H1 (cell line): ENCODE measurements around the gene GABARAPL2. TPM values are rescaled to one million over a fixed set of nuclear protein-coding genes. Genes with fewer than 3 reads are reported as not detected.
A peak's percentile ranks its signal among the peaks of the same experiment; 100 is the strongest.

Experiments used
- ASH2L ChIP-seq: fragments of 200-600, 300-600 bp; sonication (generic); IDR thresholded peaks from one replicate; pipeline ENCODE4 v1.7.1; 2017; ENCODE audit warnings: low read length
- BACH1 ChIP-seq: IDR thresholded peaks from 2 replicates; pipeline ENCODE4 v1.6.1; 2012; ENCODE audit warnings: low read length, improper control_type of control experiment
- BRCA1 ChIP-seq: IDR thresholded peaks from 2 replicates; pipeline ENCODE4 v1.6.1; 2012; ENCODE audit warnings: low read depth, low read length, improper control_type of control experiment
- CBX5 ChIP-seq: fragments of 300-800, 300-1000 bp; sonication (generic); IDR thresholded peaks from 2 replicates; pipeline ENCODE4 v1.7.1; 2016; ENCODE audit warnings: antibody characterized with exemption, low read length, low read depth
- CEBPB ChIP-seq: IDR thresholded peaks from 2 replicates; pipeline ENCODE4 v1.6.1; 2012; ENCODE audit warnings: low read depth, low read length
- CHD1 ChIP-seq: IDR thresholded peaks from 2 replicates; pipeline ENCODE4 v1.6.1; 2012; ENCODE audit warnings: low read depth, low read length, improper control_type of control experiment
- FOSL1 ChIP-seq: IDR thresholded peaks from 2 replicates; pipeline ENCODE4 v1.6.1; 2011; ENCODE audit warnings: mild to moderate bottlenecking, low read depth, low read length, moderate library complexity; ENCODE audit not compliant: insufficient read depth
- GABPA ChIP-seq: IDR thresholded peaks from 2 replicates; pipeline ENCODE4 v1.6.1; 2011; ENCODE audit warnings: mild to moderate bottlenecking, low read length, moderate library complexity, borderline replicate concordance; ENCODE audit not compliant: insufficient read depth
- HDAC6 ChIP-seq: IDR thresholded peaks from one replicate; pipeline ENCODE4 v1.7.1; 2012; ENCODE audit warnings: low read depth, mild to moderate bottlenecking, inconsistent platforms, low read length, moderate library complexity
- KDM1A ChIP-seq: fragments of 200-600, 300-600 bp; sonication (generic); IDR thresholded peaks from 2 replicates; pipeline ENCODE4 v1.7.1; 2016; ENCODE audit warnings: mild to moderate bottlenecking, low read length, borderline replicate concordance
- KDM5A ChIP-seq: fragments of 200-600 bp; IDR thresholded peaks from 2 replicates; pipeline ENCODE4 v1.7.1; 2012; ENCODE audit warnings: mild to moderate bottlenecking, low read length, inconsistent platforms, mixed read lengths
- NANOG ChIP-seq: IDR thresholded peaks from 2 replicates; pipeline ENCODE4 v1.6.1; 2011; ENCODE audit warnings: low read length, low read depth, mild to moderate bottlenecking, inconsistent platforms; ENCODE audit not compliant: insufficient read depth, poor library complexity, severe bottlenecking
- PHF8 ChIP-seq: fragments of 200-600 bp; sonication (generic); conservative IDR thresholded peaks from 2 replicates; pipeline ENCODE4 v1.7.1; 2012; ENCODE audit warnings: low read depth, mild to moderate bottlenecking, inconsistent platforms, low read length, moderate library complexity
- POU5F1 ChIP-seq: IDR thresholded peaks from 2 replicates; pipeline ENCODE4 v1.6.1; 2011; ENCODE audit warnings: low read depth, mild to moderate bottlenecking, low read length, moderate library complexity
- RAD21 ChIP-seq, 2 experiments: IDR thresholded peaks in 1 of 2; conservative IDR thresholded peaks in 1 of 2; 2 replicates each; pipeline ENCODE4 v1.6.1; 2011; ENCODE audit warnings: low read depth in 2 of 2, low read length in 2 of 2, improper control_type of control experiment in 1 of 2, inconsistent platforms in 1 of 2, mild to moderate bottlenecking in 1 of 2, moderate library complexity in 1 of 2
- RFX5 ChIP-seq: IDR thresholded peaks from 2 replicates; pipeline ENCODE4 v1.6.1; 2011; ENCODE audit warnings: low read depth, low read length, improper control_type of control experiment, borderline replicate concordance
- RXRA ChIP-seq: IDR thresholded peaks from 2 replicates; pipeline ENCODE4 v1.6.1; 2011; ENCODE audit warnings: low read depth, mild to moderate bottlenecking, low read length, moderate library complexity; ENCODE audit not compliant: insufficient read depth
- SAP30 ChIP-seq: fragments of 300-600 bp; sonication (generic); IDR thresholded peaks from 2 replicates; pipeline ENCODE4 v1.7.1; 2012; ENCODE audit warnings: low read length, moderate library complexity, mild to moderate bottlenecking, inconsistent platforms; ENCODE audit not compliant: insufficient read depth, insufficient replicate concordance
- SIN3A ChIP-seq, 2 experiments: IDR thresholded peaks in 1 of 2; conservative IDR thresholded peaks in 1 of 2; 2 replicates each; pipeline ENCODE4 v1.6.1; 2011 to 2012; ENCODE audit warnings: low read length in 2 of 2, improper control_type of control experiment in 1 of 2, low read depth in 1 of 2, mild to moderate bottlenecking in 1 of 2
- SP1 ChIP-seq: IDR thresholded peaks from 2 replicates; pipeline ENCODE4 v1.6.1; 2011; ENCODE audit warnings: low read depth, low read length
- SP4 ChIP-seq: IDR thresholded peaks from 2 replicates; pipeline ENCODE4 v1.6.1; 2012; ENCODE audit warnings: low read length, inconsistent platforms
- TAF1 ChIP-seq: IDR thresholded peaks from 2 replicates; pipeline ENCODE4 v1.6.1; 2011; ENCODE audit warnings: mild to moderate bottlenecking, low read depth, low read length
- TAF7 ChIP-seq: optimal IDR thresholded peaks from 2 replicates; pipeline ENCODE3; 2011; ENCODE audit warnings: low read depth, mild to moderate bottlenecking, inconsistent platforms, low read length, moderate library complexity, borderline replicate concordance
- YY1 ChIP-seq: IDR thresholded peaks from 2 replicates; pipeline ENCODE4 v1.6.1; 2011; ENCODE audit warnings: low read depth, mild to moderate bottlenecking, low read length
- polyA plus RNA-seq, 7 experiments: library from polyadenylated mRNA; depleted of rRNA in 3 of 7; stranded (reverse) in 5 of 7; unstranded in 2 of 7; fragments of >200 nt in 5 of 7; fragments of 200-250 nt in 2 of 7; gene quantifications; 1 replicate in 5 of 7; 2 replicates in 1 of 7; 4 replicates in 1 of 7; pipeline versions ENCODE4 v1.2.1 to v1.2.3, GENCODE V29; 2011 to 2013; ENCODE audit warnings: missing spikeins in 2 of 7, mixed read lengths in 2 of 7
- total RNA-seq: library from RNA; stranded (reverse); fragmentation: NEBNext Ultra II Directional; extraction: Animal tissue kit (Norgen Biotek cat#: 25700); gene quantifications from 2 replicates; pipeline ENCODE4 v1.2.1, GENCODE V29; 2021
- TF ChIP-seq, protein P1 (sequence below): IDR thresholded peaks from 2 replicates; pipeline ENCODE4 v1.6.1; 2011; ENCODE audit warnings: low read length, improper control_type of control experiment

GABARAPL2 gene
- total and polyA plus RNA-seq, 2 of the 8 experiments (the other 6 are each of a cell fraction or from before 2014, with no cell fraction given), result 65.8 to 71.3 TPM

- TF ChIP-seq RXRA, result no peak
- no peak for TF ChIP-seq CEBPB
- no peak; the same call in 1 of the 2 replicates for TF ChIP-seq PHF8
- TF ChIP-seq TAF1, result peak; percentile 73; the same call in 1 of the 2 replicates
- TF ChIP-seq GABPA, result no peak
- TF ChIP-seq CBX5, result no peak
- no peak for TF ChIP-seq RFX5
- TF ChIP-seq SAP30, result peak; percentile 96
- no peak for TF ChIP-seq FOSL1
- TF ChIP-seq YY1, result peak; percentile 49; the same call in 1 of the 2 replicates
- TF ChIP-seq TAF7, result peak; percentile 40
- no peak for TF ChIP-seq BACH1
- peak in 1 of 2 experiments; percentile 53; a peak in 2 of 4 replicates for TF ChIP-seq SIN3A (conservative IDR thresholded peaks at IDR 0.05 in 1 of 2, IDR thresholded peaks at IDR 0.05 in 1 of 2; ENCODE audit: low read depth in 1 of 2, low read length in 2 of 2)
- TF ChIP-seq POU5F1, result no peak
- TF ChIP-seq SP4, result no peak
- TF ChIP-seq, protein P1, sequence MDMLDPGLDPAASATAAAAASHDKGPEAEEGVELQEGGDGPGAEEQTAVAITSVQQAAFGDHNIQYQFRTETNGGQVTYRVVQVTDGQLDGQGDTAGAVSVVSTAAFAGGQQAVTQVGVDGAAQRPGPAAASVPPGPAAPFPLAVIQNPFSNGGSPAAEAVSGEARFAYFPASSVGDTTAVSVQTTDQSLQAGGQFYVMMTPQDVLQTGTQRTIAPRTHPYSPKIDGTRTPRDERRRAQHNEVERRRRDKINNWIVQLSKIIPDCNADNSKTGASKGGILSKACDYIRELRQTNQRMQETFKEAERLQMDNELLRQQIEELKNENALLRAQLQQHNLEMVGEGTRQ, result no peak
- TF ChIP-seq RAD21 (IDR thresholded peaks at IDR 0.05 in 1 of 2, conservative IDR thresholded peaks at IDR 0.05 in 1 of 2; ENCODE audit: low read depth in 2 of 2, low read length in 2 of 2), result no peak
- TF ChIP-seq HDAC6, result no peak
- TF ChIP-seq KDM1A, result no peak
- TF ChIP-seq KDM5A, result peak; percentile 57; the same call in 1 of the 2 replicates
- peak; percentile 49 for TF ChIP-seq ASH2L
- no peak for TF ChIP-seq NANOG
- no peak for TF ChIP-seq CHD1
- peak; percentile 46; the same call in 1 of the 2 replicates for TF ChIP-seq SP1
- no peak for TF ChIP-seq BRCA1
Measured at GRCh38 chr16:75555213-75555706, 10.9 kb upstream of the GABARAPL2 start (continued).
